Esophagus (tissue), 2 donors: Measurements from ENCODE around the gene CEP20. TPM values are rescaled to one million over a fixed set of nuclear protein-coding genes. Genes with fewer than 3 reads are reported as not detected.

Experiments
- H3K27ac ChIP-seq, 2 donors: one replicate each; pipeline ENCODE4 v1.5.1; 2013; ENCODE audit warnings: low read depth in 2 of 2, mild to moderate bottlenecking in 2 of 2, inconsistent platforms in 1 of 2, low read length in 1 of 2, moderate library complexity in 1 of 2
- H3K27me3 ChIP-seq, 2 donors: one replicate each; pipeline ENCODE4 v1.6.1; 2013; ENCODE audit warnings: low read length in 2 of 2, control low read depth in 1 of 2, mild to moderate bottlenecking in 1 of 2; ENCODE audit not compliant: insufficient read depth in 2 of 2, control insufficient read depth in 1 of 2
- H3K36me3 ChIP-seq, 2 donors: one replicate each; pipeline ENCODE4 v1.6.1; 2013; ENCODE audit warnings: low read length in 1 of 2; ENCODE audit not compliant: control insufficient read depth in 2 of 2, insufficient read depth in 2 of 2
- H3K4me1 ChIP-seq, 2 donors: one replicate each; pipeline ENCODE4 v1.6.1; 2013; ENCODE audit warnings: low read length in 1 of 2; ENCODE audit not compliant: control insufficient read depth in 2 of 2, insufficient read depth in 2 of 2
- H3K4me3 ChIP-seq, 2 donors: one replicate each; pipeline ENCODE4 v1.5.1; 2013; ENCODE audit warnings: low read length in 2 of 2, mild to moderate bottlenecking in 2 of 2, low read depth in 1 of 2, moderate library complexity in 1 of 2
- H3K9me3 ChIP-seq, 2 donors: one replicate each; pipeline ENCODE4 v1.6.1; 2013; ENCODE audit warnings: mild to moderate bottlenecking in 2 of 2, low read depth in 1 of 2, low read length in 1 of 2, moderate library complexity in 1 of 2; ENCODE audit not compliant: control insufficient read depth in 2 of 2, insufficient read depth in 1 of 2
- WGBS, 2 donors: extraction: QIAGEN DNeasy Blood & Tissue Kit; methylation state at CpG; one replicate each; pipeline ENCODE4 v1.1.7; 2013; 5-methylcytosine and 5-hydroxymethylcytosine counted together
- polyA plus RNA-seq, 2 donors: library from polyadenylated mRNA; stranded (reverse); fragments of 200-250 nt; gene quantifications; one replicate each; pipeline ENCODE4 v1.2.3, GENCODE V29; 2013
- donor health status: healthy with polysubstance abuse.
- donor health status: Bipolar disorder and iron deficiency.

Gene CEP20
- polyA plus RNA-seq, 2 donors: 17.6 to 25.6 TPM

DNA sequence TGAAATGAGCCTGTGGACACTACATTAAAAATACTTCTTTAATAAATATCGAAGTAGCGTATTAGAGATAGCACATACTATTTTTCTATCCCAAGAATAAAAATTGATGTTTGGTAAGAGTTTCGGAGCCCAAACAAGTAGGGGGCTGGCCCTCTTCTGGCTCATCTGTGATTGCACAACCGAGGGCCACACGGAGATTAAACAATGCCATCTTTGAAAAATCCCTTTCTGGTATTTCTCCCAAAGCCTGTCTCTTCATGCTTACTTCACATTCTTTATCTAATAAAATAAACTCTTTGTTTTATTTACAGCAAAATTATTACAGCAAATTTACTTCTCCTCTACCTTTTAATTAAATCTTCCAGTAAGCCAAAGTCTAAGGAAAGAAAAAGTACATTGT lies 22.0 kb downstream of the CEP20 start:
- WGBS, 2 donors: 63 to 78% methylated on average over 5 of the region's 5 CpGs
- H3K27ac ChIP-seq: no peak overlapping the region
- H3K4me3 ChIP-seq: no peak overlapping the region
- H3K9me3 ChIP-seq: no peaks in the 10 kb centered on the region
- H3K4me1 ChIP-seq: no peaks in the 10 kb centered on the region
- peaks cover 4 to 5% of the 10 kb centered on the region in 2 donors for H3K36me3 ChIP-seq
- no peaks in the 10 kb centered on the region for H3K27me3 ChIP-seq

DNA sequence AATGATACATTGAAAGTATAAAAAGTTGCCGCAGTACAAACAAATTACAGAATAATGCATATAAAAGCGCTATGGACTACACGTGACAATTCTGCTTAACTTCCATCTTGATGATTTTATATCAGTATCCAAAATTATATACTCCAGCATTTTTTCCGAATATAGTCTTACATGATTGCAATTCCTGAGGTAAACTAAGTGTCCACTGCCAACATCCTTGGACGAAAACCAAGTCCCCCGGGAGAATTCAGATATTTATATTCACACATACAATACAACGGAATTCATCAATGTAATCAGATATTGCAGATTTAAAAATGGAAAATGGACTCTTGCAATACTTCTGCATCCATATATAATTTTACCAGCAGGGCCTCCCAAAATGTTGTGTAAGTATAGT lies 22.7 kb downstream of the CEP20 start:
- Histone ChIP-seq H3K4me1 (no peaks in the 10 kb centered on the region), H3K4me3 (no peak overlapping the region), H3K9me3 (no peaks in the 10 kb centered on the region), H3K36me3 (peaks cover 2 to 4% of the 10 kb centered on the region in 2 donors), H3K27ac (no peak overlapping the region), H3K27me3 (no peaks in the 10 kb centered on the region)
- WGBS, 2 donors: 63 to 67% methylated on average over 7 of the region's 7 CpGs

DNA sequence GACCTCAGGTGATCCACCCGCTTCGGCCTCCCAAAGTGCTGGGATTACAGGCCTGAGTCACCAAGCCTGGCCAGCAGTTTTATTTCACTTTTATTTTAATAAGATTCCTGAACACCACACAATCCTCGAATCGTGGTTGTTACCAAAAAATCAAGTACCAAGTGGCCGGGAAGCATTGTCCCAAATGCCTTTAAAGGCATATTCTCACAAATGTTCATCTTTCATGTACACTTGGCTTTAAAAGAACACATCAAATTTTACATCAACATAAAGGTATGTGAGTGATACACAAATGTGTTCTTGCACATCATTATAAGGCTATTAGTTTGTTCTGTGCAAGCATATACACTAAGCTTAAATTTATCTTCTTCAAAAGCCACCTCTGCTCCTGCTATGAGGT lies 23.5 kb downstream of the CEP20 start:
- WGBS, 2 donors: 67 to 80% methylated on average over 5 of the region's 5 CpGs
- H3K27ac ChIP-seq: no peak overlapping the region

DNA sequence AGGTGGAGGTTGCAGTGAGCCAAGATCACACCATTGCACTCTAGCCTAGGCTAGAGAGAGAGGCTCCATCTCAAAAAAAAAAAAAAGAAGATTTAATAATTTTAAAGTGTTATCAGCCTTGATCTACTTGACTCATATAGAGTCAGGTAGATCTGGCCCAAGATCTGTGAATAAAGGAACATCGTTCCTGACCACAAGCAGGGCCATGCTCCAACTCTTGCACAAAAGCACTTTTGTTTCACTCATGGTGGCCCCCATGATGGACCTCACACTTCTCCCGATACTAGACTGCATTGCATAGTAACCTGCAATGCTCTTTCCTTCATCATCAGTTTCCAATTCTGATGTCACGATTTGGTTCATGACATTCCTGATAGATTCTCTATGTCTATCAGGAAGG lies 26.4 kb downstream of the CEP20 start:
- peaks cover 0 to 7% of the 10 kb centered on the region in 2 donors for H3K27me3 ChIP-seq
- H3K4me3 ChIP-seq: no peak overlapping the region
- peaks cover 0 to 3% of the 10 kb centered on the region in 2 donors for H3K4me1 ChIP-seq
- 83 to 91% methylated on average over 3 of the region's 3 CpGs for WGBS, 2 donors
- H3K36me3 ChIP-seq: no peaks in the 10 kb centered on the region
- no peaks in the 10 kb centered on the region for H3K9me3 ChIP-seq
- no peak overlapping the region for H3K27ac ChIP-seq

More for the DNA sequence above, 23.5 kb downstream of the CEP20 start:
- no peak overlapping the region for H3K4me3 ChIP-seq
- H3K4me1 ChIP-seq: no peaks in the 10 kb centered on the region
- no peaks in the 10 kb centered on the region for H3K9me3 ChIP-seq
- peaks cover 2 to 4% of the 10 kb centered on the region in 2 donors for H3K36me3 ChIP-seq
- no peaks in the 10 kb centered on the region for H3K27me3 ChIP-seq

DNA sequence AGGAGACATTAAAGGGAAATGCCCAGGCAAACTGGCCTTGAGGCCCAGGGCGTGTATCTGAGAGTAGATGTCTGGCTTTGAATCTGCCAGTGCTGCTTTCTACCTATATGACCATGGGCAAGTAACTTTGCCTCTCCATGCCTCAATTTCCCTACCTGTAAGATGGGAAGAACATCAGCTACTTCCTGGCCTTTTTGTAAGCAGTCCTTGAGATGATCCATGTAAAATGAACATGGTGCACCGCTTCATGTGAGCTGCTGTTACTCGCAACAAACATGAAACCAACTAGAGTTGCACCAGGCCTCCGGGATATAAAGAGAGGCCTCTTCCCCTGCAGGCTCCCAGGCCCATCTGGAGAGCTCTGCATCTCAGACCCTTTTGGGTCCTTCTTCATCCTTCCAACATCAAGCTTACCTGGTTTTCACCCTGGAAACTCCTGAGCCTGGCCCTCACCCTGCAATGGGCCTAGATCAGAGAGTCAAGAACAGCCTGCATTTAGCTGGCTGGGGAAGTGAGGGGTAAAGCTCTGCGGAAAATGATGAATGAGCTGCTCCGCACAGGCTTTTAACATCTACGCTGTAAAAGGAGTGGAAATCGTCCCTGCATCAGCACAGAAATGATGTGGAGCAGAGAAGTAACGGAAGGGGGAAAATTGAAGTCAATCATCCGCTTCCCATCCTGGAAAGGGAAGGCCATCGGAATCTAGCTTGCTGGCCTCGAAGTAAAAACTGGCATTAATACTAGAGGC lies 29.3 kb downstream of the CEP20 start:
- Histone ChIP-seq H3K36me3 (no peaks in the 10 kb centered on the region), H3K27ac (peak overlapping the region; percentile 74 to 86), H3K4me3 (no peak overlapping the region), H3K9me3 (no peaks in the 10 kb centered on the region), H3K27me3 (peaks cover 0 to 10% of the 10 kb centered on the region in 2 donors), H3K4me1 (peaks cover 0 to 3% of the 10 kb centered on the region in 2 donors)
- 81 to 85% methylated on average over 12 of the region's 12 CpGs for WGBS, 2 donors

DNA sequence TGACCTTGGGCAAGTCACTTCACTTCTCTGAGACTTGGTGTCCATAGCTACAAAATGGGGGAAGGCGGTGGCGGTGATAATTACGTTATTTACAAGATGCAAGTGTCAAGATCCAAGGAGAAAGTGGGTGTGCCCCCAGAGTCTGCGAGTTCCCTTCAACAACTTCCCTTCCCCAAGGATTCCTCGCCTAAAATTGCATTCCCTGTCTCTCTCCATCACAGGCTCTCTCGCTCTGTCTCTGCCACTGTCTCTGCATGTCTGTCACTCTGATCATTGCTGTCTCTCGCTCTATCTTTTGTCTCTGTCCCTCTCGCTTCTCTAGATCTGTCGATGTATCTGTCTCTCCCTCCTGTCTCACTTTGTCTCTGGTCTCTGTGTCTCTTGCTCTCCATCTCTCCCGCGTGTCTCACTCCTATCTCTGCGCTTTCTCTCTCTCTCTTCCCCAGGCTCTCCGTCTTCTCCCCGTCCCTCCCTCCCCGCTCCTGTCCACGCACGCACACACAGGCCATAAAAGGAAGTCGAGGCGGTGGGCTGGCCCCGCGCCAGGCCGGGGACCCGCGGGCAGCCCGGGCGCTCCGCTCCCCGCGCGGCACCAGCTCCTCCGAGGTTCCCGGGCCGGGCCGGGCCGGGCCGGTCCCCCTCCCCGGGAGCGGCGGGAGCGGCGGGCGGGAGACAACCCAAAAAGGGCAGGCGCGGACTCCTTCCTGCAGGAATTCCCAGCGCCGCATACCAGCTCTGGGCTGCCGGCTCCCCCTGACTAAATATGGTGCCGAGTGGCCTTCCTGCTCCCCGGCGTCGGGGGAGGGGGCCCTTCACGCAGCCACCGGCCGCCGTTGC lies 30.5 kb downstream of the CEP20 start:
- Histone ChIP-seq H3K4me1 (peaks cover 0 to 3% of the 10 kb centered on the region in 2 donors), H3K4me3 (peak overlapping the region; percentile 38 to 41), H3K27ac (peak overlapping the region; percentile 74 to 86), H3K27me3 (peaks cover 0 to 10% of the 10 kb centered on the region in 2 donors), H3K9me3 (no peaks in the 10 kb centered on the region), H3K36me3 (no peaks in the 10 kb centered on the region)
- WGBS, 2 donors: 2% methylated on average over 42 to 55 of the region's 55 CpGs

DNA sequence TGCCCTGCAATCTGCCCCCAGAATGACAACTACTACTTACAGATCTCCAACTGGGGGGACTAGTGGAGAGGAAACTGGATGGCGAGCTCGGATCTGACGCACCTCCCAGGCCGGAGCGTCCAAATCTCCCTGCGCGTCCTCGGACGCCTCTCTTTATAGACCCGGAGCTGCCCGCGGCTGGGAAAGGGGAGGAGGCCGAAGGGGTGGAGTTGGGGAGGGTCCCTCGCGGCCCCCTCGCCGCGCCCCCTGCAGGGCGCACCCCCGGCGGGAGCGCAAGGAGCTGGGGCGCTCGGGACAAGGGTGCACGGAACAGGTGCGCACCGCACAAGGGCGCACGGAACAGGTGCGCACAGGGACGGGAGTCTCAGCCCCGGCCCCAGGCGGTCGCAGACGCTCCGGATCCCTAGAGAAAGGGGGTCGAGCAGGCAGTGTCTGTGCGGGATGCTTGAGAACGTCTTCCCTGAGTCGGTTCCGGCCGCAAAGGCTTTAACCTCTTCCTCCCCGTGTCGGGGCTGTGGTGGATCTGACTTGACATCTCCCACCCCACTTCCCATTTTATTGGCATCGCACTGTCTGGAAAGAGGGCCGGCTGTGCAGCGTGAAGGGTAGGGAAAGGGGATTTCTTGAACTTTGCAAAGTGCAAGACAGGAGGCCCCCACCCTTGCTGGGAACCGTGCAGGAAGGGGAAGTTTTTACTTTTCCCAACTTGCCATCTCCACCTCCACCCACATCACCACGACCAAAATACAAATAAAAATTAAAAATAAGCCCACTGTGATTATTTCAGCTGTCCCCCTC lies 31.3 kb downstream of the CEP20 start, which contains the start of gene MYH11:
TSS of gene MYH11 (minus strand) at position 128 of the 798 bp plus-strand sequence. CDS start 18,776 bp downstream, outside the sequence.
- peaks cover 0 to 10% of the 10 kb centered on the region in 2 donors for H3K27me3 ChIP-seq
- H3K9me3 ChIP-seq: no peaks in the 10 kb centered on the region
- H3K4me3 ChIP-seq: peak within 1 kb of the TSS; percentile 38 to 41
- H3K36me3 ChIP-seq: no peaks in the 10 kb centered on the region
- peak within 1 kb of the TSS; percentile 67 to 82 for H3K27ac ChIP-seq
- peaks cover 0 to 3% of the 10 kb centered on the region in 2 donors for H3K4me1 ChIP-seq
- WGBS, 2 donors: 1% methylated on average over 42 to 49 of the region's 49 CpGs

DNA sequence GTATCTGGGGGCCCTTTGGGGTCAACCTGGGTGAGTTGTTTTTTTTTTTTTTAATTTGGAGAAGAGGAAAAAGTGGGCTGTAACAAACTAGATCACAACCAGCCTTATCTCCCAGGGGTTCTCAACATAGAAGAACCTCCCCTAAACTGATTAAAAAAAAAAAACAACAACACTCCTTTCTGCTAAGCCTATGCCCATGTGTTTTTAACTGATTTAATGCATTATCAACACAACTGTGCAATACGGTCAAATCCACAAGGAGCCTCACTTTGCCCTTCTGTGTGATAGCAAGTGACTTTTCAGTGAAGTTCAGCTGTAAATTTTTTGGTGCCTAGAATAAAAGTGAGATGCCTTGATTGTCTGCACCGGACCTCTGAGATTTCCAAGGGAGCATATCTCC lies 32.2 kb downstream of the CEP20 start:
- WGBS, 2 donors: 35 to 47% methylated on average over 2 of the region's 2 CpGs
- Histone ChIP-seq H3K27ac (peak overlapping the region; percentile 35 to 82), H3K27me3 (peaks cover 0 to 10% of the 10 kb centered on the region in 2 donors)

DNA sequence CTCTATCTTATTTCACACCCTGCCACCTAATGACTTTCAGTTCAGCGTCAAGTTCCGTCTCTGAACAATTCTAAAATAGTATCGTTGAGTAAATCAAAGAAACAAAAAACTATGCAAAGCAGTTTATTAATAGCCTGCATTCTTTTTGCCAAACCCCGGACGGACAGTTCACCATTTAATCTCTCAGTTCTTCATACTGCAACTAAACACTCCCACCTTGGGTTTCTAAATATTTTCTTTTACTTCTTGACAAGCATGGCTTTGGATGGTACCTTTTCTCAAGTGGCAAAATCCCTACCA lies 32.7 kb downstream of the CEP20 start:
- H3K4me1 ChIP-seq: peaks cover 0 to 3% of the 10 kb centered on the region in 2 donors
- peak overlapping the region; percentile 35 to 82 for H3K27ac ChIP-seq
- peak overlapping the region; percentile 32 to 41 for H3K4me3 ChIP-seq
- peaks cover 0 to 10% of the 10 kb centered on the region in 2 donors for H3K27me3 ChIP-seq
- no peaks in the 10 kb centered on the region for H3K36me3 ChIP-seq
- no peaks in the 10 kb centered on the region for H3K9me3 ChIP-seq
- 30 to 33% methylated on average over 5 of the region's 5 CpGs for WGBS, 2 donors

More for the DNA sequence above, 32.2 kb downstream of the CEP20 start:
- Histone ChIP-seq H3K36me3 (no peaks in the 10 kb centered on the region), H3K4me1 (peaks cover 0 to 3% of the 10 kb centered on the region in 2 donors), H3K4me3 (peak overlapping the region; percentile 32 to 41), H3K9me3 (no peaks in the 10 kb centered on the region)
